GM12891 (cell line): ENCODE measurements around the gene NET1.

ENCODE experiments used
- PAX5 ChIP-seq: IDR thresholded peaks from 2 replicates; pipeline ENCODE4 v1.6.1; 2011; ENCODE audit warnings: low read length, moderate library complexity, mild to moderate bottlenecking; ENCODE audit not compliant: insufficient read depth, severe bottlenecking
- POLR2A ChIP-seq: IDR thresholded peaks from 2 replicates; pipeline ENCODE4 v1.6.1; 2011; ENCODE audit warnings: low read depth, low read length, control low read depth
- POLR2AphosphoS5 ChIP-seq: IDR thresholded peaks from 2 replicates; pipeline ENCODE4 v1.6.1; 2011; ENCODE audit warnings: low read depth, low read length, control low read depth
- POU2F2 ChIP-seq: IDR thresholded peaks from 2 replicates; pipeline ENCODE4 v1.6.1; 2011; ENCODE audit warnings: low read depth, mild to moderate bottlenecking, control low read depth, low read length, moderate library complexity
- SPI1 ChIP-seq: IDR thresholded peaks from 2 replicates; pipeline ENCODE4 v1.6.1; 2011; ENCODE audit warnings: low read depth, low read length, control low read depth
- TAF1 ChIP-seq: IDR thresholded peaks from 2 replicates; pipeline ENCODE4 v1.6.1; 2011; ENCODE audit warnings: low read depth, low read length, control low read depth

- no peak for TF ChIP-seq POLR2A
- TF ChIP-seq TAF1: no peak
- TF ChIP-seq POLR2AphosphoS5: no peak
- TF ChIP-seq POU2F2: no peak
- no peak for TF ChIP-seq SPI1
- TF ChIP-seq PAX5: no peak
These were observed 87.3 kb downstream of the NET1 start, which contains the start of gene CALML5 for GRCh38 chr10:5499493-5500140.
